Activated effector memory CD4-positive, alpha-beta T cell treated with anti-CD3 and anti-CD28 coated beads, Interleukin-2, amount 50 U/mL, for 16 hours (primary cell): ENCODE data around the gene ARRB2.

Experiments
- DNase-seq: peaks from one replicate; pipeline ENCODE4 v3.0.0-alpha.2; 2020

The ARRB2 gene

DNA sequence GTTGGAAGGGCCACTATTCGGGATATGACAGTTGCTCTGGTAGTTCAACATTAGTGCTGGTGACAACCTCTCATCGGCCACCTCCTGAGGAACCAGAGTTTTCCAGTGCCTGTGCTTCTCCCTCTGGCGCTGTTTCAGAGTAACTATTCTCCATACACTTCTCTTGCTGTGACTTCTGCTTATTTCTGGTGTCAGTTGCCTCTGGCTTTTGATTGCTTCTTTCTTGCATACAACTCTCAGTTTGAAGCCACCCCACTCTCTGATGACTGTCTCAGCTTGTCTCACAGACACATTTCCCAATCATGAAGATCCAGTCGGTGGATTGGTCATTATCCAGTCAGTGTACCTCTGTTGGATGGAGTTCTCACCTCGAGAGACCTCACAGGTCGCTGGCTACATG is 57.9 kb downstream of the ARRB2 start:
- no peak for DNase-seq

DNA sequence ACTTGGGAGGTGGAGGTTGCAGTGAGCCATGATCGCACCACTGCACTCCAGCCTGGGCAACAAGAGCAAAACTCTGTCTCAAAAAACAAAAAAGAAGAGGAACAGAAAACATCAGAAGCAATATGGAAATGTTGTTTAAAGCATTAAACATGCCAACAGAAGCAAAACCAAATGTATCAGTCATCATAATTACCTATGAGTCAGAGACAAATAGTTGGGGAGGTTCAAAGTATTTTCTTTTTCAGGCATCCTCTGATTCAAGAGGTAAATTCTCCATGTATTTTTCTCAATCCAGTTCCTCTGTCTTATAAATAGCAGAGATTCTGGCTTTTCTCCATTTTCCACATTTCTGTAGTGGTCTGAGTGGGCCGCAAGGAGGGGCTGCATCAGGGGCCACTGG is 59.2 kb downstream of the ARRB2 start:
- DNase-seq: no peak
